Activated T-cell treated with anti-CD3 and anti-CD28 coated beads, Interleukin-2, amount 50 U/mL, for 4 hours (primary cell): Measurements from ENCODE around the gene OSTF1. TPM values are rescaled to one million over a fixed set of nuclear protein-coding genes. Genes with fewer than 3 reads are reported as not detected.

Experiments
- ATAC-seq, 2 donors: fragments of 200-7000 bp; cut with Tn5 transposase; one replicate each; pipeline ENCODE4 v1.10.0; 2021
- DNase-seq: peaks from one replicate; pipeline ENCODE4 v3.0.0-alpha.2; 2020
- H3K27me3 Mint-ChIP-seq: one replicate; pipeline ENCODE4 v1.8.0; 2021; ENCODE audit warnings: low read depth, mixed read lengths
- H3K36me3 Mint-ChIP-seq: one replicate; pipeline ENCODE4 v1.8.0; 2022; ENCODE audit warnings: mixed read lengths; ENCODE audit not compliant: insufficient read depth
- H3K4me1 Mint-ChIP-seq: one replicate; pipeline ENCODE4 v1.8.0; 2021; ENCODE audit warnings: low read depth, mixed read lengths
- H3K4me3 Mint-ChIP-seq: one replicate; pipeline ENCODE4 v1.8.0; 2021; ENCODE audit warnings: mild to moderate bottlenecking, moderate library complexity, mixed read lengths
- H3K9me3 Mint-ChIP-seq: one replicate; pipeline ENCODE4 v1.8.0; 2021; ENCODE audit warnings: mixed read lengths
- total RNA-seq, 3 donors: library from RNA; stranded (reverse); gene quantifications; one replicate each; pipeline ENCODE4 v1.2.1, GENCODE V29; 2021

The OSTF1 gene
- total RNA-seq, 3 donors from 2014 or later: 38.9 to 49.8 (median 41.3) TPM

DNA sequence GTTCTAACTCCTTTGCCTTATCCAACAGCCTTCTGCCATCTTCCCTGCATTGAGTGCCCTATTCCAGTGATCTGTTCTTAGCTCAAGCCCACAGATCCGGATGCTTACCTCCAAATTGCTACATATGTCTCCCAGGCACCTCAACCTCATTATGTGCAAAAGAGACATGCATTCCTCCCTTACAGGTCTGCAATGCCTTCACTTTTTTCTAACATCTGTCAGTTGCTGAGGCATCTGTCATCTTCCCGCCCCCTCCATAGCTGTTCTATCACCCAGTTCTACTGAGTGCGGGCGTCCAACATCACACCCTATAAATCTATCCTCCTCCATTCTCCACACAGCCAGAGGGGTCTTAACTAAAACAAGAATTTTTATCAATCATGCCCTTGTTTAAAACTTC lies 20.4 kb upstream of the OSTF1 start:
- DNase-seq: no peak
- Mint-ChIP-seq H3K4me3 (no peak overlapping the region), H3K36me3 (peaks cover 28% of the 10 kb centered on the region), H3K4me1 (peaks cover 21% of the 10 kb centered on the region), H3K9me3 (no peaks in the 10 kb centered on the region), H3K27me3 (no peaks in the 10 kb centered on the region)
- no peak for ATAC-seq

DNA sequence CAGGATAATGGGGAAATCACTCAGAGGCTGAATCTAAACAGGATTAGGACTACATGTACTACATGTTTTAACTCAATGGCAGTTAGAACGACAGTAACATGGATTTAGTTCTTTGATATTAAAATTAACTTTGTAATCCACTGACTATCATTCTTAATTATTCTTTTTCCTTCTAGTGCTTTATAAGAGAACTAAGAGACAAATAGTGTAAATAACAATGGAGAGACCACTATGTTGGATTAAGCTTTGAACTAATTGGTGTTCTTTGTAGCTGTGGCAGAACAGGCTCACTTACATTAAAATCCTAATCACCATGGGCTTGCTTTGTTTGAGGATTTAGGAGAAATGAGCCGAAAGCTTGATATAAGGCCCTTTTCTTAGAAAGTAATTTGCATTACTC lies 19.1 kb upstream of the OSTF1 start:
- DNase-seq (no peak), ATAC-seq (no peak)
- Mint-ChIP-seq H3K9me3 (no peaks in the 10 kb centered on the region), H3K27me3 (no peaks in the 10 kb centered on the region), H3K4me3 (no peak overlapping the region), H3K4me1 (peaks cover 21% of the 10 kb centered on the region), H3K36me3 (peaks cover 23% of the 10 kb centered on the region)

DNA sequence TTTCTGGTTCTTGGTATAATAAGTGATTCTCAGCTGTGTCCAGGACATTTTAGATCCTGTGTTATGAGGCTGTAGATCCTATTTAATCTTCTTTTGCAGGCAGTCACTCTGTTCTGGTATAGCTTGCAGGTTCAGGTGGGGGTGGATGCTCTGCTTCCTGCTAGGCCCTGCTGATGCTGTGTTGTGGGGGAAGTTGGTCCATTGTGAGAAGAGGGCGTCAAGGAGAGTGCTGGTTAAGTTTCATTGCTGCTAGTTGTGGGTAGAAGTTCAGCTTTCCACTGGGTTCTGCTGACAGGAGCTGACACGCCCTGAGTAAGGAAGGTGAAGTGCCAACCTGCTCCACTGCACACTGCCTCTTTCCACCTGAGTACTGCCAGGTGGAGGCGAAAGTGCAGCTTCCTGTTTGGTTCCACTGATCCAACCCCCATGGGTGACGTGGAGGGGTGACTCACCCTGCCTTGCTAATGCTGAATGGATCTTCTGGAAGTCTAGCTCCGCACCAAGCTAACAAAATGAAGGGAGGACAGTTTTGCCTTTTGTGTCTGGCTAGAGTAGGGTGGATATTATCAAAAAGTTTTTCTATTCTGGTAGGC lies 16.7 kb upstream of the OSTF1 start:
- Mint-ChIP-seq H3K4me3 (no peak overlapping the region), H3K36me3 (peaks cover 25% of the 10 kb centered on the region), H3K27me3 (no peaks in the 10 kb centered on the region), H3K4me1 (peaks cover 21% of the 10 kb centered on the region), H3K9me3 (no peaks in the 10 kb centered on the region)
- ATAC-seq: peak; percentile 90 to 96
- peak; percentile 69 for DNase-seq

DNA sequence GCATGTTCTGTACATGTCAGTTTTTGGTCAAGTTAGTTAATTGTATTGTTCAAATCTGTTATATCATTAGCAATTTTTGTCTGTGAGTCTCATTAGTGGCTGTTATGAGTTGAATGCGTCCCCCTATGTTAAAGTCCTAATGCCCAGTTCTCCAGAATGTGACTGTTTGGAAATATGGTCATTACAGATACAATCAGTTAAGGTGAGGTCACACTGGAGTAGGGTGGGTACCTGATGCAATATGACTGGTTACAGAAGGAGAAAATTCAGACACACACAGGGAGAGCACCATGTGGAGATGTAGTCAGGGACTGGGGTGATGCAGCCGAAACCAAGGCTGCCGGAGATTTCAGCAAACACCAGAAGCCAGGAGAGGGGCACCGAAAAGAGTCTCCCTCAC lies 15.4 kb upstream of the OSTF1 start:
- Mint-ChIP-seq H3K9me3 (no peaks in the 10 kb centered on the region), H3K36me3 (peaks cover 18% of the 10 kb centered on the region), H3K4me1 (peaks cover 23% of the 10 kb centered on the region), H3K27me3 (no peaks in the 10 kb centered on the region), H3K4me3 (no peak overlapping the region)
- DNase-seq (no peak), ATAC-seq (no peak)

DNA sequence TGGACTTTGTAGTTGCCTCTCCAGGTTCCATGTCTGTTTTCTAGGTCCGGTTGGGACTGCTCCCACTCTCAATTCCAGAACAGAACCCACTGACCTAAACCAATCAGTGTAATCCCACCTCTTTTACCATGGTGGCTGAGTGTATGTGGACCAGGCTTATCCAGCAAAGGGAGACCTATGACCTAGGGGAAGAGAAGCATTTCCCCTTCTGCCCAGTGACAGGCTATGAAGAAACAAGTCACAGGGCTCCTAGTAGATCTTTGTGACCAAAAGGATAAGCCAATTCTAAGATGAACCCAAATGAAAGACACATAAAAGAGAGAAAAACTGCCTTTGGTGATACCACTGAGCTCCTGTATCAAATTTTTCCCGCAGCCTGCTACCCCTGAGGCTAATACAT lies 6.7 kb upstream of the OSTF1 start:
- Mint-ChIP-seq H3K9me3 (no peaks in the 10 kb centered on the region), H3K4me1 (peaks cover 38% of the 10 kb centered on the region), H3K4me3 (no peak overlapping the region), H3K27me3 (no peaks in the 10 kb centered on the region), H3K36me3 (peaks cover 10% of the 10 kb centered on the region)
- ATAC-seq (no peak), DNase-seq (no peak)

DNA sequence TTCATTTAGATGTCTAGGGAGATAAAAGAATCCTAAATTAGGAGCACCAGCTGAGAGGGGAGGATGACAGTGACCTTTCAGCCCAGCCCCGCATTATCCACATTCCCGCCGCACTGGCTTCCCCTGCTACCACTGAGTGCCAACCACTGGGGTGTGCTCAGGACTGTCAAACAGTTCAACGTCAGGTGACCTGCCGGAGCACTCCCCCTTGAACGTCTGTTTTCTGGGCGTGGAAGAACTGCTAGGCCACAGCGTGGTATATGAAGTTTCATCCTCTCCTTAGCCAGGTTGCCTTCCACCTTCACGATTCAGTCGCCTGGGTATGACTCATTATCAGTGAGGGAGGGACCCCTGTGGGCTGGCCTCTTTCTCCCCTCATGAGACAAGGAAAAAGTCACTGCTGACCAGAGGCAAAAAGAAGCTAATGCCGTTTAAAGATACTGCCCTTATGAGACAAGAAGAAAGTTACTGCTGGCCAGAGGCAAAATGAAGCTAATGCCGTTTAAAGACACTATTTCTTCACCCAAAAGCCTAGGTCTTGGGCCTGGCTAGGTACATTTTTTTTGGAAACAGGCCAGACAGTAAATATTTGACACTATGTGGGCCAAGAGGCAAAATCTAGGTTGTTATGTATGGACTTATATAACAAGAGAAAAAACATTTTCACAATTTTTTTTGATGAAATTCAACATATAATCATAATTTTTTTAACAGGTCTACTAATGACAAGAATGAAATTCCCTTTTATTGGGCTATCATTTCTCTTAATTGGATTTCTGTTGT lies 4.9 kb upstream of the OSTF1 start:
- ATAC-seq (no peak), DNase-seq (peak; percentile 9)
- Mint-ChIP-seq H3K27me3 (no peaks in the 10 kb centered on the region), H3K4me3 (no peak overlapping the region), H3K9me3 (no peaks in the 10 kb centered on the region), H3K36me3 (peaks cover 11% of the 10 kb centered on the region), H3K4me1 (peaks cover 42% of the 10 kb centered on the region)

DNA sequence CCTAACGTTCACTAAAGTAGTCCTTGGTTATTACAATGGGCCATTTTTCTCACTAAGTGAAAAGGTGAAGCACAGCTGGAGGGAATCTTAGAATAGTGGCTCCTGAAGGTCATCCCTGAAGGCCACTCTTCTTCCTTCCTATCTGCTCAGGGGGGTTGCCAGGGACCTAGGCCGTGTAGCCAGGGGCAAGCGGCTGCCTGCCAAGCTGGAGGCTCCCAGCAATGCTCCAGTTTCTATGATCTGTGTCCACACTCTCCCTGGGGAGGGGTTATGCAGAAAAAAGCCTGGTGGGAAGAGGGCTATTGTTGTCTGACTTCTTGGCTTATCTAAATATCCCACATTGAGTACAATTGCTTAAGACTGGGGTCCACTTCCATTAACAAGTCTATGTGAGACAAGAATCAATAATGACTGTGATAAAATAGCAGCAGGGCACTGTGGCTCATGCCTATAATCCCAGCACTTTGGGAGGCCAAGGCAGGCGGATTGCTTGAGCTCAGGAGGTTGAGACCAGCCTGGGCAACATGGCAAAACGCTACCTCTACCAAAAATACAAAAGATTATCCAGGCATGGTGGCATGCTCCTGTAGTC lies 4.1 kb upstream of the OSTF1 start:
- DNase-seq (no peak), ATAC-seq (no peak)
- H3K4me3 Mint-ChIP-seq: no peak overlapping the region
- peaks cover 45% of the 10 kb centered on the region for H3K4me1 Mint-ChIP-seq
- peaks cover 11% of the 10 kb centered on the region for H3K36me3 Mint-ChIP-seq
- no peaks in the 10 kb centered on the region for H3K27me3 Mint-ChIP-seq
- H3K9me3 Mint-ChIP-seq: no peaks in the 10 kb centered on the region

DNA sequence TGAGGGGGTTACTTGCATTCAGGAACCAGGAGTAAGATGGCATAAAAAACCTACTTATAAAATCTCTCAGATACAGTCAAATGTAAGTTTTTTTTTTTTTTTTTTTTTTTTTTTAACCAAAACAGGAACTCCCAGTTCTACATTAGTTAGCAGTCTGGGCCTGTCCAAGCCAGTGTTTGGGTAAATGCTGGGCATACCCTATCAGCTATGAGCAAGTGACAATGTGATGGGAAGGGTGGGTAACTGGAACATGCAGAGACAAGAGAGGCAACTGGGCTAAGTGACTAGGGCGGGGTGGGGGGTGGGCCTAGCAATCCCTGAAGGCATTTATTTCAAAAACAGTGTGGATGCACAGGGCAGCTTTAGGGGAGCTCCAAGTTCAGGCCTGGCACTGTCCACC lies 2.7 kb upstream of the OSTF1 start:
- Mint-ChIP-seq H3K9me3 (no peaks in the 10 kb centered on the region), H3K4me1 (peaks cover 57% of the 10 kb centered on the region), H3K4me3 (peak overlapping the region; percentile 93), H3K27me3 (no peaks in the 10 kb centered on the region), H3K36me3 (peaks cover 9% of the 10 kb centered on the region)
- DNase-seq: no peak
- ATAC-seq: no peak

DNA sequence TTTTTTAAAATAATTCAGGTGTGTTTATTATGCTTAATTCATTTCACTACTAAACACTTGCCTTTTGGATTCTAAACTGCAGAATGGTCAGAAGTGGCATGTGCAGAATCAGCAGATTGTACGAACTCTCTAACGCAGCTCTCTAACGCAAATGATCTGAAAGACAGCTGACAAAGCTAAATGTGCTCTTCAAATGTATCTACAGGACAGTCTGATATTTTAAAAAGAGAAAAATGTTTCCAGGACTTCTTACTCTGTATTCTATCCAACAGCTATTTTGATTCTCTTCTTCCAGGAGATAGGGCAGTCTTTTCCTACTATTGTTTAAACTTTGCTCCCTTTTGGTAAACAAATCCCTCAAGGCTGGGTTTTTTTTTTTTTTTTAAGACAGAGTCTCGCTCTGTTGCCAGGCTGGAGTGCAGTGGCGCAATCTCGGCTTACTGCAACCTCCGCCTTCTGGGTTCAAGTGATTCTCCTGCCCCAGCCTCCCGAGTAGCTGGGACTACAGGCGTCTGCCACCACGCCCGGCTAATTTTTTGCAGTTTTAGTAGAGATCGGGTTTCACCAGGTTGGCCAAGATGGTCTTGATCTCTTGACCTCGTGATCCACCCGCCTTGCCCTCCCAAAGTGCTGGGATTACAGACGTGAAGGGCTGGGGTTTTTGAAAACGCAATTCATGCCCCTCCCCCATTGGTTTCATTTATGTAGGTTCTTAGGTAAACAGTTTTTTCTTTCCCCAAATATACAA lies 1.6 kb upstream of the OSTF1 start:
- DNase-seq (no peak), ATAC-seq (no peak)
- Mint-ChIP-seq H3K4me1 (peaks cover 66% of the 10 kb centered on the region), H3K27me3 (no peaks in the 10 kb centered on the region), H3K36me3 (peaks cover 9% of the 10 kb centered on the region), H3K4me3 (peak overlapping the region; percentile 93), H3K9me3 (no peaks in the 10 kb centered on the region)

DNA sequence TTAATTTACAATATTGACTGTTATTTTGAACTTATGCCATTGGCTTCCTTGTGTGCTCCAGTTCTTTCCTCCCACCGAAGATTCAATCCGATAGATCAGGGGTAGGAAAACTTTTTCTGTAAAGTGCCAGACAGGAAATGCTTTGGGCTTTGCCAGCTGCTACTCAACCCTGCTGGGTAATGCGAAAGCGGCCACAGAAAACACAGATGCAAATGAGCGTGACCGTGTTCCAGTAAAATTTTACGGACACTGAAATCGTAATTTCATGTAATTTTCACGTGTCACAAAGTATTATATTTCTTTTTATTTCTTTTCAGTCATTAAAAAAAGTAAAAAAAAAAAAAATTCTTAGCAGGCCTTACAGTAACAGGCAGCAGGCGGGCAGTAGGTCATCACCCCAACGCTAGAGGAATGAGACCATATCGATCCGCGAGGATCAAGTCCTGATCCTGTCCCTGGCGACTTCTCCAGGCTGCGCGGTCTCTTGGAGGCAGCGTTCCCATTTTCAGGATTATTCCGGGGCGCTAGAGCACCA lies 958 bp upstream of the OSTF1 start:
- no peaks in the 10 kb centered on the region for H3K27me3 Mint-ChIP-seq
- H3K36me3 Mint-ChIP-seq: peaks cover 5% of the 10 kb centered on the region
- DNase-seq (peak; percentile 21), ATAC-seq (no peak)
- H3K4me3 Mint-ChIP-seq: peak overlapping the region; percentile 93
- no peaks in the 10 kb centered on the region for H3K9me3 Mint-ChIP-seq
- peaks cover 69% of the 10 kb centered on the region for H3K4me1 Mint-ChIP-seq

DNA sequence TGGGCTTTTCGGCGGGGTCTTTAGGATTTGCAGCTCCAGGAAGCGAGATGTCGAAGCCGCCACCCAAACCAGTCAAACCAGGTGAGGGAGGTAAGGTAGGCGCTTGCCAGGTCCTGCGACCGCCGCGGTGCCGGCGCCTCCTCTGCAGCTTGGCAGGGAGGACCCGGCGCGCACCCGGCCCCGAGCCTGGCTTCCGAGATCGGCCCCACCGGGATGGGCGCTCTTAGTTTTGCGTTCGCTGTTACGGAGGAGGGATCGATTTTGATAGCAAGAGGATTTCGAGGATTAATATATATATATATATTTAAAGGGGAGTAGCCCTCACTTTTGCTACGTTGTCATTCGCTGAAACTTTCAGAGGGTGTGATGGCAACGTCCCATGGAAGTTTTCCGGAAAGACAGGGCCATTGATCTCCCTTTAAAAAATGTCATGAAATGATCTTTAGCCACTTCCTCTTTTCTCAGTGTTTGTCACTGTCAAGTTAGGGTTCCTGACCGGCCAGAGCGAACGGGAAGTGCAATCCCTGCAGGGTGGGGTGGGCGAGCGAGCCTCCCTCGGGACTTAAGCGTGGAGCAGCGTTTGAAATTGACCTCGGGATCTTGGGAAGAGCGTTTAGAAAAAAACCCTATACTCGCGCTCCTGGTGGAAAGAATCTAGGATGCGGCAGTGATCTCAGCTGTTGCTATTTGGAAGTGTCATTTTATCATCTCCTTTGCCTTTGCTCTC lies 495 bp downstream of the OSTF1 start:
- H3K4me1 Mint-ChIP-seq: peaks cover 69% of the 10 kb centered on the region
- ATAC-seq (peak; percentile 14 to 30), DNase-seq (no peak)
- H3K9me3 Mint-ChIP-seq: no peaks in the 10 kb centered on the region
- peak overlapping the region; percentile 99 for H3K4me3 Mint-ChIP-seq
- H3K36me3 Mint-ChIP-seq: peaks cover 5% of the 10 kb centered on the region
- H3K27me3 Mint-ChIP-seq: no peaks in the 10 kb centered on the region

DNA sequence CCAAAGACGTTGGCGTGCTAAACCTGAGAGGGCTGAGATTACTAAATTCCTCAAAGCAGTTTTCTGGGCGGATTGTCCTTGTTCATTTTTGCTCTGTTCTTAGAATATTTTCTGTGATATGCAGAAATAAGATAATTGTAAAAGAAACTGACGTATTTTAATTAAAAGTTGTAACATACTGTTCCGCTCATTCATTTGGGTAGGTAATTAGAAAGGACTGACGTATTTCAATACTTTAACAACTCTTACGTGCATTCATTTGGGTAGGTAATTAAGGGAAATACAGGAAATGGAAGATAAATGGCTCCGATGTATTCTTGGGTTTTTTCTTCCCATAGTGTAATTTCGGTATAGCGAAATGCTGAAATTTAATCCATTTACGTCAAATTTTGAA lies 1.1 kb downstream of the OSTF1 start:
- Mint-ChIP-seq H3K9me3 (no peaks in the 10 kb centered on the region), H3K4me1 (peaks cover 71% of the 10 kb centered on the region), H3K4me3 (peak overlapping the region; percentile 99), H3K36me3 (peaks cover 7% of the 10 kb centered on the region), H3K27me3 (no peaks in the 10 kb centered on the region)
- DNase-seq: no peak
- ATAC-seq: no peak

DNA sequence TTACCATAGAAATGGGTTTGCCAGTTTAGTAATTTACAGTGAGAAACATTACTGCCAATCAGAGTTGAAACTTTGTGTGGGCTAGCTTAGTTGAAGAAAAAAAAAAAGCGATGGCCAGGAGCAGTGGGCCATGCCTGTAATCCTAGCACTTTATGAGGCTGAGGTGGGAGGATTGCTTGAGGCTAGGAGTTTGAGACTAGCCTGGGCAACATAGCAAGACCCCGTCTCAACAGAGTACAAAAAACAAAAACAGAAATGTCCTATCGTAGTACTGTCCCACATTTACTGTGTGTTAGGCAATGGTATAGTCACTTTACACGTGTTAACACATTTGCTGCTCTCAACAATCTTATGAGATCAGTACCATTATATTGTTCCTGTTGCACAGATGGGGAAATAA lies 2.3 kb downstream of the OSTF1 start:
- ATAC-seq (no peak), DNase-seq (no peak)
- Mint-ChIP-seq H3K4me3 (peak overlapping the region; percentile 99), H3K27me3 (no peaks in the 10 kb centered on the region), H3K4me1 (peaks cover 73% of the 10 kb centered on the region), H3K36me3 (peaks cover 7% of the 10 kb centered on the region), H3K9me3 (no peaks in the 10 kb centered on the region)

DNA sequence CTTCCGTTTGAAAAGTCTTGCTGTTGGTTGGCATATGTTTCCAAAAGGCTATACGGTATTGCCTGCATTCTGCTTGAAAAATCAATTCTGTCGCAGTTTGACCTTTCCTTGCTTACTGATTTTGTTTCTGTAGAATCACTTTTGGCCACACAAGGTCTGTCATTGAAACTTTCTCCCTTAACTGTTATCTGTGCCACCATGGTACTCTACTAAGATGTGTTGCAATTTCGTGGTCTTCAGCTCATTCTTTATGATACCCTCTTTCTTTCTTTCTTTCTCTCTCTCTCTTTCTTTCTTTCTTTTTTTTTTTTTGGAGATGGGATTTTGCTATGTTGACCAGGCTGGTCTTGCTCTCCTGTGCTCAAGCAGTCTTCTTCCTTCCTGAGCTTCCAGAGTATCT lies 4.5 kb downstream of the OSTF1 start:
- no peaks in the 10 kb centered on the region for H3K9me3 Mint-ChIP-seq
- peak overlapping the region; percentile 61 for H3K4me3 Mint-ChIP-seq
- DNase-seq: no peak

More for the DNA sequence above, 4.5 kb downstream of the OSTF1 start:
- no peak for ATAC-seq
- Mint-ChIP-seq H3K36me3 (peaks cover 6% of the 10 kb centered on the region), H3K27me3 (no peaks in the 10 kb centered on the region), H3K4me1 (peaks cover 75% of the 10 kb centered on the region)
